HG03103 (cell line): Measurements from ENCODE around the gene CENPB.

Experiments used
- ATAC-seq: cut with Tn5 transposase; IDR thresholded peaks from one replicate; pipeline ENCODE4 v1.9.1; 2021; ENCODE audit warnings: low read depth; ENCODE audit not compliant: unreplicated experiment

The CENPB gene

GRCh38 chr20:3734111-3734843 is 52.3 kb downstream of the CENPB start:
- ATAC-seq: no peak
